Sciatic nerve (tissue), 2 donors: ENCODE data around the gene NCCRP1. TPM values are rescaled to one million over a fixed set of nuclear protein-coding genes. Genes with fewer than 3 reads are reported as not detected.
"Not testable (repeated sequence)": the region's sequence is repeated elsewhere in the genome, so short reads cannot be mapped to it uniquely, and the experiment has no call there.

Source experiments
- ATAC-seq: fragments of 200-7000 bp; cut with Tn5 transposase; one replicate; pipeline ENCODE4 v1.9.1; 2020; ENCODE audit warnings: mild to moderate bottlenecking, moderate library complexity
- DNase-seq: peaks from one replicate; pipeline ENCODE4 v3.0.0-alpha.2; 2020; ENCODE audit warnings: low spot score
- intact Hi-C: fragments of 100-400 bp; cut with DNase I; formaldehyde crosslinking; loops from one replicate; pipeline ENCODE4 v1.14.2; 2022
- total RNA-seq: library from RNA; stranded (reverse); fragmentation: NEBNext Ultra II Directional; extraction: Animal tissue kit (Norgen Biotek cat#: 25700); gene quantifications from one replicate; pipeline ENCODE4 v1.2.1, GENCODE V29; 2021
- donor health status: DM: no; HTN: no; CAD: no.
- donor health status: DM: no; HTN: no; CAD: no.

The NCCRP1 gene
- total RNA-seq, 1 donor from 2014 or later = not detected

DNA sequence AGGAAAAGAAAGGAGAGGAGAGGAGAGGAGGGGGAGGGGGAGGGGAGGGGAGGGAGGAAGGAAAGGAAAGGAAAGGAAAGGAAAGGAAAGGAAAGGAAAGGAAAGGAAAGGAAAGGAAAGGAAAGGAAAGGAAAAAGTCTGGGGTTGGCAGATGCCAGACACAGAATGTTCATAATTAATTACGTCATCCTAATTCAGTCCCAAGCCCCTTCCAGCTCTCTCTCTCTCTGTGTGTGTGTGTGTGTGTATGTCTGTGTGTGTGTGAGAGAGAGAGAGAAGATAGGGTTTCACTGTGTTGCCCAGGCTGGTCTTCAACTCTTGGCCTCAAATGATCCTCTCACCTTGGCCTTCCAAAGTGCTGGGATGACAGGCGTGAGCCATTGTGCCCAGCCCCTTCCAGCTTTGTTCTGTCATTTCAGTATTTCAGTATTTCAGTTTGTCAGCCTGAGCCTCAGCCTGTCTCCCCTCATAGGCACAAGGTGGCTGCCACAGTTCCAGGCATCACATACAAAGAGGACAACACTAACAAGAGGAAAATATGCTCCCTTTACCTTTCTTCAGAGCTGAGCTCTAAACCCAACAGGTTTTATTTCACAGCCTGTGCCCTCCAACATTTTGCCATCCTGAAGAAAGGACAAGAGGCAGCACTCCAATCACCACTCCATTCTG lies 33.5 kb downstream of the NCCRP1 start:
- no peak for DNase-seq
- no peak for ATAC-seq
- intact Hi-C loops = no loop called here

DNA sequence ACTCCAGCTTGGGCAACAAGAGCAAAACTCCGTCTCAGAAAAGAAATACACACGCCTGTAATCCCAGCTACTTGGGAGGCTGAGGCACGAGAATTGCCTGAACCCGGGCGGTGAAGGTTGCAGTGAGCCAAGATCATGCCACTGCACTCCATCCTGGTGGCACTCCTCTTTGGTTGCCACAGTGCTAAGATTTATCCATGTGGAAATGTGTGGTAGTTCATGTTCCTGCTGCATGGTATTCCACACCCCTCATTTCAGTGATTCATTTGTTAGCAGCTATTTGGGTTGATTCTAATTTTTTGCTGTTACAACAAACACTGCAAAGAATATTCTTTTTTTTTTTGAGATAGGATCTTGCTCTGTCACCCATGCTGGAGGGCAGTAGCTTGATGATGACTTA lies 35.9 kb downstream of the NCCRP1 start:
- ATAC-seq (no peak), DNase-seq (no peak)
- intact Hi-C loops = no loop called here

DNA sequence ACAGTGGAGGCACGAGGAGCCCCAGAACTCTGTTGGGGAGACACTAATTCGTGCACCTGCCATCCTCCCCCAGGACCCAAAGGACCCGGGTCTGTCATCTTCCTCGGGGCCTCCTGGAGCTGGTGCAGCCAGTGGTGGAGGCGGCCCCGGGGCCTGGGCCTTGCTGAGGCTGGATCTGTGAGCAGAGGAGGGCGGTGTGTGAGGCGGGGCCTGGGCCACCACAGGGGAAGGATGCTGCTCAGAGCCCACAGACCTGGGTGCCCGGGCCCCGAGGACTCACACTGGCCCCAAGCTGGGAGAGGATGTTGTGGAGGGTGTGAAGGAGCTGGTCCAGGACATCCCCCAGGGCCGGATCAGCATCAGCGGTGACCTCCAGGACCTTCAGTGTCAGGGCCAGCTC lies 39.8 kb downstream of the NCCRP1 start:
- DNase-seq (no peak), ATAC-seq (no peak)
- intact Hi-C loops = no loop called here

DNA sequence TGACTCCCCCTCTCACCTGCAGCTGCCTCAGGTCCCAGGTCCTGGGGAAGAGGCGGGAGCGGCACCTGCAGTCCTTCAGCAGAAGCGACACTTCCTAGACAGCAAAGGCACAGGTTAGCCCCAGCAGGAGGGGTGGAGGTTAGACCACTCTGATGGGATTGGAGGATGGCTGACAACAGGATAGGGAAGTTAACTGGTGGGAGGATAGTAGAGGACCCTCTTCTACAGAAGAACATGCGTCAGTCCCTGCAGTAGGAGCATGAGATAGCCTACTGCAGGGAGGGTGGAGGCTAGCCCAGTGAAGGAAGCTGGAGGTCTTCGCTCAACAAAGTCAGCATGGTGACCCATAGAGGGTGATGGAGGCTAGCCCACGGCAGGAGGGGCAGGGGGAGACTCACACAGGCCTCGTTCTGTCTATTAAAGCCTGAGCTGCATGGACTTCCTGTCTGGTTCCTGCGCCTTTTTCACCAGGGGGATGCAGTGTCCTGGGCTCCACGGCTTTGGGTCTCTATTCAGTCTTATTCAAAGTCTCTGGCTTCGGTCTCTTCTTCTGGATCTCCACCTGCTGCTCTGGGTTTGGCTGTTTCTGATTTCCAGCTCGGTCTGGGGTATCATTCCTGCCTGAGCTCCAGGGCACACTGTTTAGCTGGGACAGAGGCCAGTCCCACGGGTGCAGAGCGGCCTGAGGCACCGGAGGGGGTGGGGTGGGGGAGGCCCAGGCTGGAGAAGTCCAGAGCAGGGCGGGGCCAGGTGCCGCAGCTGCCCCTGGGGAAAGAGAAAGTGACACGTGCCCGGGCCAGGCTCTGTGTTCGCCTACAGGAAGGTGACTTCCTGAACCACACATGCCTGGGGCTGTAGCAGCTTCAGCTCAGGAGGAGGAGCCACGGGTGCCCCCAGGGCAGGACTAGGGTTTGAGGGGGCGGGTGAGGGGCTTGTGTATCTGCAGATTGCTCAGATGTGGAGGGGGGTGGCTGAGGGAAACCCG lies 40.7 kb downstream of the NCCRP1 start:
- intact Hi-C loops = no loop called here
- ATAC-seq = no peak
- DNase-seq = no peak

GRCh38 chr19:39238209-39238608 lies 41.4 kb downstream of the NCCRP1 start:
- ATAC-seq (no peak), DNase-seq (no peak)
- intact Hi-C loops = no loop called here

DNA sequence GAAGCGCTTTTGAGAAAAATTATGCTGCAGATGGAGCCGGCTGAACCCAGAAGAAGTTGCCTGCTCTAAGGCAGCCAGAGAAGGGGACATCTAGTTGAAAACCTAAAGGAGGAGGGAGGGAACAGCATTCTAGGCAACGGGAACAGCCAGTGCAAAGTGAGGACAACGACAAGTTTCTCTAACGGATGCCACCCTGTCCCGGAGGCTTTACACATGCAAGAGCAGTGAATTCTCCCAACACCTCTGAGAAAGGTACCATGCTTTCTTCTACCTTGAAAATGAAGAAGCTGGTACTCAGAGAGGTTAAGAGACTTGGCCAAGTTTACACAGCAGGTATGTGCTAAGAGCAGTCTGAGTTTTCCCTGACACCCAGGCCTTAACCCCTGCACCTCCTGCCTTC lies 42.2 kb downstream of the NCCRP1 start:
- intact Hi-C loops = no loop called here
- DNase-seq (no peak), ATAC-seq (no peak)

DNA sequence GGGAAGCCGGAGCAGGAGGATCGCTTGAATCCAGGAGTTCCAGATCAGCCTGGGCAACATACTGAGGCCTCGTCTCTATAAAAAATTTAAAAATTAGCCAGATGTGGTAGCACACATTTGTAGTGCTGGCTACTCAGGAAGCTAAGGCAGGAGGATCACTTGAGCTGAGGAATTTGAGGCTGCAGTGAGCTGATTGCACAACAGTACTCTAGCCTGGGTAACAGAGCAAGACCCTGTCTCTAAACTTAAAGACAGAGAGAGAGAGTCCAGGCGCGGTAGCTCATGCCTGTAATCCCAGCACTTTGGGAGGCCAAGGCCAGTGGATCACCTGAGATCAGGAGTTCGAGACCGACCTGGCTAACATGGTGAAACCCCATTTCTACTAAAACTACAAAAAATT lies 43.7 kb downstream of the NCCRP1 start:
- ATAC-seq (no peak), DNase-seq (no peak)
- intact Hi-C loops = loop anchor here (5.0 kb wide), 1 partner anchor 787 kb away; no protein-coding TSS in a partner anchor

DNA sequence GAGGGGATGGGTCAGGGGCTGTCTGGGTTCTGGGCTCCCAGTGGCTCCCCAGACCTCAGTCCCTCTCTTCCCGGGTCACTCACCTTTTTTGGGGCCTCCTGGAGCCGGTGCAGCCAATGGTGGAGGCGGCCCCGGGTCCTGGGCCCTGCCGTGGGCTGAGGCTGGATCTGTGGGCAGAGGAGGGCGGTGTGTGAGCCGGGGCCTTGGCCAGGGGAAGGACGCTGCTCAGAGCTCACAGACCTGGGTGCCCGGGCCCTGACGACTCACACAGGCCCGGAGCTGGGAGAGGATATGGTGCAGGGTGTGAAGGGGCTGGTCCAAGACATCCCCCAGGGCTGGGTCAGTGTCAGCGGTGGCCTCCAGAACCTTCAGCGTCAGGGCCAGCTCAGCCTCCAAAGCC lies 47.0 kb downstream of the NCCRP1 start:
- intact Hi-C loops = loop anchor here (5.0 kb wide), 1 partner anchor 784 kb away; no protein-coding TSS in a partner anchor
- ATAC-seq = not testable (repeated sequence)

DNA sequence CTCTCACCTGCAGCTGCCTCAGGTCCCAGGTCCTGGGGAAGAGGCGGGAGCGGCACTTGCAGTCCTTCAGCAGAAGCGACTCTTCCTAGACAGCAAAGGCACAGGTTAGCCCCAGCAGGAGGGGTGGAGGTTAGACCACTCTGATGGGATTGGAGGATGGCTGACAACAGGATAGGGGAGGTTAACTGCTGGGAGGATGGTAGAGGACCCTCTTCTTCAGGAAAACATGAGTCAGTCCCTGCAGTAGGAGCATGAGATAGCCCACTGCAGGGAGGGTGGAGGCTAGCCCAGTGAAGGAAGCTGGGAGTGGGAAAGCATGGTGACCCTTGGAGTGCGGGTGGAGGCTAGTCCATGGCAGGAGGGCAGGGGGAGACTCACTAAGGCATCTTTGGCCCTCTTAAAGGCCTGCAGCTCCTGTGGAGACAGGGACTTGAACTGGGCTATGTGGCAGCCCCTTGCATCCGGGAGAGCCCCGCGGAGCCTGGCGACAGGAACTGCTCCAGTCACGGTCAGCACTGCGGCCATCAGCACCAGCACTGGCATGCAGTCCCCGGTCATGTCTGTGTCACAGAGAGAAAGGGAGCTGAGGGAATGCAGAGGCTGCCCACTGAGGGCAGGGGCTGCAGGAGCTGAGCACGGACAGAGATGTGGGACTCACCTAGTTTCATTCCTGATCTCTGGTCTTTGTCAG lies 47.8 kb downstream of the NCCRP1 start, which contains the start of gene IFNL3:
IFNL3 (minus strand) TSS at position 597 of the 691 bp plus-strand sequence; CDS start at position 558, 39 bp downstream.
- not testable (repeated sequence) for DNase-seq, ATAC-seq
- intact Hi-C loops = loop anchor here (5.0 kb wide), 1 partner anchor 783 kb away; no protein-coding TSS in a partner anchor

More for the DNA sequence above, 47.0 kb downstream of the NCCRP1 start:
- DNase-seq = not testable (repeated sequence)

- DNase-seq, intact Hi-C loops, ATAC-seq: not testable (repeated sequence)
Measured at GRCh38 chr19:39245166-39245565, 48.4 kb downstream of the NCCRP1 start.

GRCh38 chr19:39246951-39247669 lies 50.3 kb downstream of the NCCRP1 start:
- ATAC-seq = peak; percentile 74
- intact Hi-C loops = no loop called here
- no peak for DNase-seq

- intact Hi-C loops = no loop called here
- ATAC-seq (peak; percentile 17), DNase-seq (no peak)
Measured at GRCh38 chr19:39247701-39248664, 51.2 kb downstream of the NCCRP1 start.

DNA sequence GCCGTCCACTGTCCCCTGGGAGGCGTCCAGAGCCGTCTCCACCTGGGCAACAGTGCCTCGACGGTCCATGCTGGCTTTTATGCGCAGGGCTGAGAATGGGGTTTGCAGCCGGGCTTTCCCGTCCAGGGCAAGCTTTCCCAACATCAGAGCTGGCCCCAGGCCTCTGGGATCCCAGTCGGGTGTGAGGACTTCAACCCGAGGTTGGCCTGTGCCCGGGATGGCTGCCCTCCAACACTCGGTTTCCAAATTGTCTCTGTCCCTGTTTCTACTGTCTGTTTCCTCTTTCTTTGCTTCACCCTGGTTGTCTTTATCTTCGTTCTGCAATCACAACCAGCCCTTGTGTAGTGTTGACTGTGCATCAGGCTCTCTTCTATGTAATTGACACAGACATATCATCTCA lies 52.0 kb downstream of the NCCRP1 start, which contains the start of gene IFNL4:
IFNL4 (minus strand) TSS at position 51 of the 400 bp plus-strand sequence.
- intact Hi-C loops = no loop called here
- ATAC-seq = no peak

DNA sequence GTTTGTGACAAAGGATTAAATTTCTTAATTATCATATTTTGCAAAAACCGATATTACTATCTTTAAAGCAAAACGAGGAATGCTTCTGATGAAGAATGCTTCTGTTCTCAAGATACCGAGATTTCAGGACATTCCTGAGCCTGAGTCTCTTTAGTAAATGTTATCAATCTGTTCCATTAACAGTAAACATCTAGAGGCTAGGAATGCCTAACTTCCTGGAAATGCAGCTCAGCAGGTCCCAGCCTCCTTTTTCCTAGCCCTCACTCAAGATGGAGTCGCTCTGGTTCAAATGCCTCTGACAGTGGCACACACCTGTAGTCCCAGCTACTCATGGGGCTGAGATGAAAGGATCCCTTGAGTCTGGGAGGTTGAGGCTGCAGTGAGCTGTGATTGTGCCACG lies 54.3 kb downstream of the NCCRP1 start:
- DNase-seq = no peak
- intact Hi-C loops = no loop called here
- no peak for ATAC-seq

More for the DNA sequence above, 52.0 kb downstream of the NCCRP1 start, which contains the start of gene IFNL4:
- no peak for DNase-seq
